NCI-H2227 (cell line): ENCODE measurements around the gene MTG2.

Experiments used
- DNase-seq: peaks from one replicate; lab custom pipeline; 2025; ENCODE audit not compliant: unreplicated experiment; lab: John Stamatoyannopoulos, UW

Gene MTG2

GRCh38 chr20:62232194-62232593 lies 49.4 kb downstream of the MTG2 start:
- no peak for DNase-seq

DNA sequence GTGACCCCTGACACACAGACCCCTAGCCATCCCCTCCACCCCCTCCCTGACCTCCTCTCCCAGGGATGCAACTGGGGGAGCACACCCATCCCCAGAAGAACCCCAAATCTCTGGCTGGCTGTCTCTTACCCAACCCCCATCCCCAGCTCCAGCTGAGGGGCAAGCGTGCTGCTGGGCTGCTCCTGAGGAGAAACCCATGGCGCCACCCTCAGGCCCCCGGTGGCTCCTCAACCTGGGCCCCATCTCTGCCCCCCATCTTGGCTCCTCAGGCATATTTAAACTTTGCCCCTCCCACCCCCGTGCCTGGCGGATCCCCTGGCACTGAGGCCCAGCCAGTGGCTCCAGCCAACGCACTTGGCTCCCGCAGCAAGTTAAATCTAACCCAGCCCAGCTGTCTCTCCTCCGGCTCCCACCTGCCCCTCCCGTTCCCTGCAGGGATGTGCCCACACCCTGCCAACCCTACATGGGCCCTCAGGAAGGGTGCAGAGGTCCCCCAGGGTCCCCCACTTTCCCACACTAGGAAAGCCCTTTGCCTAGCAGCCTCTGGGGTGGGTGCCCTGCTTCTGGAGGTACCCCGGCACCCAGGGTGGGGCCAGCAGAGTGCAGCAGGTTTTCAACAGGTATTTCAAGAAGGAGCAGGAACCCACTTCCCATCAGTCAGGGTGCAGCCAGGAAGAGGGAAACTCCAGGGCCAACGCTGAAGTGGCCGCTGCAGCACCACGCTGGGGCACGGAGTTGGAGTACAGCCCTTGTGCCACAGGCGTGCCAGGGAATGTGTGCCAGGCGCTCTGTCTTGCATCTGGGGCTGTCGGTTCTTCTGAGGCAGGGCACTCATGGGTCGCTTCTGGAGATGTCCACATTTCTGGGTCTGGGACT lies 50.2 kb downstream of the MTG2 start:
- DNase-seq = no peak

DNA sequence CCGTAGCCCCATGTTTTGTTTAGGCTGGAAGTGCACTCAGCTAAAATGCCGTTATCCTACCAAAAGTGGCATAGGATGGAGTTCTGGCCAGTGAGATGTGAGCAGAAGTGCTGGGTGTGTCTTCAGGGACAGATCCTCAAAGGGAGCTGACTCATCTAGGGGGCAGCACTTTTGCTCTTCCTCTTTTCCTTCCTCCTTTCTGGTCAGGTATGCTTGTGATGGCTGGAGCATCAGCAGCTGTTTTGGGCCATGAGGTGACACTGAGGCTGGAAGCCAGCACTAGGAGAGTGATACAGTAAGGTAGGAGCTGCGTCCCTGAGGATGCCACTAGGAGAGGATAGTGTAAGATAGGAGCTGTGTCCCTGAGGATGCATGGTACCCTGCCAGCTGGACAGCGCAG lies 50.9 kb downstream of the MTG2 start:
- no peak for DNase-seq

- peak; percentile 60 for DNase-seq
Measured at GRCh38 chr20:62234339-62234738, 51.5 kb downstream of the MTG2 start.

DNA sequence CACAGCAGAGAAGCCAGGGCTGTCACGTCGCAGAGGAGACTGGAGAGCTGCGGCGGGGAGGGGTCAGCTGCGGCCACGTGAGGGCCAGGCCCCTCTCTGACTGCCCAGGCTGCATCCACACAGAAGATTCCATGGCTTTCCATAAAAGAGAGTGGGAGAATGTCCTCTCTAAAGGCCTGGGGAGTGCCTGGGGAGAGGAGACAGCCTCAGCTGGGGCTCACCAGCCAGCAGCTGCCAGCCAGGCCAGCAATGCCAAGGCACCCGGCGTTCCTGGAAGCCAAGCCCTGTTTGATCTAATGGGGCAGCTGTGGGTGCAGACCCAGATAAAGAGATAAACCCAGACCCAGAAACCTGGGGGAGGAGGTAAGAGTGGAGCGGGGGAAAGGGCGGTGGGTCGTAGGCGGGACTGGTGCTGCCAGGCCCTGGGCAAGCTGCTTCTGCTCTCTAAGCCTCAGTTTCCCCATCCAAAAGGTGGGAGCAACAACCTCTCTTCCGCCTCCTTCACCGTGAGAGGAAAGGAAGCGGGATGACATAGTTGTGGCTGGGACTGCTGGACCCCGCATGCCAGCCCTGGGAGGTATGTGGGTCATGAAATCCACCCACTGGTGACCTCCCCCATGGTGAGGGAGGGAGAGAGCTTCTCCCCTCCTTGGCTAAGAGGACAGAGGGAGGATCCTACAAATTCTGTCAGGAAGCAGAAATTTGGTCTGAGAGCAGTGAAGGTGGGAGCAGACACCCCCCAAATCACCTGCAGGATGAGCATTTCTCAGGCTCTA lies 52.4 kb downstream of the MTG2 start:
- no peak for DNase-seq

- no peak for DNase-seq
Measured at GRCh38 chr20:62235777-62236157, 52.9 kb downstream of the MTG2 start.

DNA sequence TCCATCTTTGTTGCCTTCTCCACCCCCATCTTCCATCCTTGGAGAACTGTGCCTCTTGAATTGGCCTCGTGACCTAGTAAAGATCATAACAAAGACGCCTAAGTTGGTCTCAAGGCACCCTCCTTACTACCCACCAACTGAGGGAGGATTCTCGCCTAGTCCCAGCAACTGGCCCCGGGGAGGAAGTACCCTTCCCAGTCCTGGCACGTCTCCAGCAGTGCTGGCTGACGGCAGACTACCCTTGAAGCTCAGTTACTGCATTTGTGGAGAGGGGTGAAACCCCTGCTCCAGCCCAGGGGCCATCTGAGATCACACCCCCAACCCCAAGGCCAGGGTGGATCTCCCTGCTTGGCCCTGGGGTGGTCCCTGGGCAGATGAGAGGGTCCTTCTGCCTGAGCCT lies 53.4 kb downstream of the MTG2 start:
- DNase-seq = no peak

DNA sequence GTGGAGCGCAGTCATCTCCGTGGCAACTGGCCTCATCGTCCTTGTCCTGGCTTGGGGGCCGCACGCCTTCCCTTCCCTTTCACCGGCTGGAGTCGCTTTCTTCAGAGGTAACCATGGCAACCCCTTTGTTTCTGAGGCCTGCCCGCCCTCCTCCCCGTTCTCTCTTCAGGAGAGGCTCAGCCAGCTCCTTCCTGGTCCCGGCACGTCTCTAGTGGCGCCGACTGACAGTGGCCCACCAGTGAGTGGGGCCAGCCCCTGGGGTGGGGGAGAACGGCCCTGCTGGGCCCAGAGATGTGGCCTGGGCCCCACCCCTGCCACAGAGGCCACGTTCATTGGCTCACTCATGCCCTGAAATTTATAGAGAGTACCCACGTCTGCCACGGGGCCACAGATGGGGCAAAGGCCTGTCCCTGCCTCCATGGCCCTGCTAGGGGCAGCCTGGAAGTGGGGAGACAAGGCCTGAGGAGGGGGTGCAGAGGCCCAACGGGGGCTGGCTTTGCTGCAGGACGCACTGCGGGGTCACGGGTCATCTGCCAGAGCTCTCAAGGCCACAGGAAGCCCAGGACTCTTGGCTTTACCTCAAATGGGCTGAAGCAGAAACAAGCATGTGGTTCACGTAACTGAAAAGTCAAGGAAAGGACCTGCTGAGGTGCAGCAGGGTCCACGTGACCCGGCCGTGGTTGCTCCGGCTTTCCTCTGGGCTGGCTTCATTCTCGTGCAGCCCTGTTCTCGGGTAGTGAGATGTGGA lies 54.1 kb downstream of the MTG2 start:
- peak; percentile 96 for DNase-seq

- DNase-seq = no peak
Measured at GRCh38 chr20:62237514-62237800, 54.6 kb downstream of the MTG2 start.

- DNase-seq = peak; percentile 99
Measured at GRCh38 chr20:62237801-62238568, 55.2 kb downstream of the MTG2 start, which contains the start of gene OSBPL2. OSBPL2 (plus strand) TSS chr20:62238521; CDS start chr20:62256185, 17,664 bp downstream.

DNA sequence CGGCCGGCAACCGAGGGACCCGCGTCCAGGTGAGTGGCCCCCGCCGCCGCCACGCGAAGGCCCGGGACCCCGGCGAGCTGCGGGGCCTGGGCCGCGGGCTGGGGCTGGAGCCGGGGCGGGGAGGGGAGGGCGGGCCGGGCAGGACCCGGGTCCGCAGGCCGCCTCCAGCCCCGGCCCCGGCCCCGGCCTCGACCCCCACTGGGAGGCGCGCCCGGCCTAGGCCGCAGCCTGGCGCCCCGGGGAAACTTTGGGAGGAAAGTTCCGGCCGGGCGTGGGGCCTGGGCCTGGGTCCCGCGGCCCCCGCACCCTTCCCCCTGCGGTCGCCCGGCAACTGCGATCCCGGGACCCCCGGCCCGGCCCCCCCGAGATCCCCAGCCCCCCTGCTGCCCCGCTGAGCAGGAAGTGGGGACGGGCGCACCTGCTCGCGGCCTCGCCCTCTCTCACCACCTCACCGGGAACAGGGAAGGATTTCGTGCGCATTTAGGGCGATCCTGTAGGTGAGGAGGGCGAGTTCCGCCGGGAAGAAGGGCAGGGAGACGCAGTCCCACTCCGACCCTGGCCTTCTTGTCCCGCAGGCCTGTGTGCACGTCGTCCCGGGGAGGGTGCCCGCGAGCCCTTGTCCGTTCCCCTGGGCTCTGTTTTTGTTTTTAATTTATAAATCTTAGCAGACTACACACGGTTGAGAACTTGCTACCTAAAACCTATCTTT lies 55.9 kb downstream of the MTG2 start:
- no peak for DNase-seq

DNA sequence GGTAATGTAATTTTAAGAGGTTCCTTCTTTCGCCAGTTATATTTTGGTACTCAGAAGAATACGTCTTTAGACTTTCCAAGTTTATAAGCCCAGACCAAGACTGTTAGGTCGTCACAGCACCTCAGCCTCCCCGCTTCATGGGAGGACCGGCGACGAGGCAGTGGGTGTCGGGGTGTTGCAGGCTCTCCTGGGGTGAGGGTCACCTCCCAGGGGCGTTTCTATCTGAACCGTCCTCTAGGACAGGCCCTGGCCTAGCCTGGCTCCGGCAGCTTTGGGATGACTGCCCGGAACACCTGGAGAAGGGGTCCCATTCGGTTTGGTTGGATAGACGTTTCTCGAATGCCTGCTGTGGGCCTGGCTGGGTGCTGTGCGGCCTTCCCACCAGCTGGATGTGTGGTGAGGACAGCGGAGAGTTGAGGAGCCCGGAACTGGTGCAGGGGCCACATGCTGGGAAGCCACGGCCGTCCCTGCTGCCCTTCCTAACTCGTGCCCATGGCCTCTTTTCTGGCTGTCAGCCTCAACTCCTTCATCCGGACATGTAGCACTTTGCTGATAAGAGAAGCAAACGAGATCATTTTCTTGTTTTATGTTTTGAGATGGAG lies 56.6 kb downstream of the MTG2 start:
- no peak for DNase-seq

DNA sequence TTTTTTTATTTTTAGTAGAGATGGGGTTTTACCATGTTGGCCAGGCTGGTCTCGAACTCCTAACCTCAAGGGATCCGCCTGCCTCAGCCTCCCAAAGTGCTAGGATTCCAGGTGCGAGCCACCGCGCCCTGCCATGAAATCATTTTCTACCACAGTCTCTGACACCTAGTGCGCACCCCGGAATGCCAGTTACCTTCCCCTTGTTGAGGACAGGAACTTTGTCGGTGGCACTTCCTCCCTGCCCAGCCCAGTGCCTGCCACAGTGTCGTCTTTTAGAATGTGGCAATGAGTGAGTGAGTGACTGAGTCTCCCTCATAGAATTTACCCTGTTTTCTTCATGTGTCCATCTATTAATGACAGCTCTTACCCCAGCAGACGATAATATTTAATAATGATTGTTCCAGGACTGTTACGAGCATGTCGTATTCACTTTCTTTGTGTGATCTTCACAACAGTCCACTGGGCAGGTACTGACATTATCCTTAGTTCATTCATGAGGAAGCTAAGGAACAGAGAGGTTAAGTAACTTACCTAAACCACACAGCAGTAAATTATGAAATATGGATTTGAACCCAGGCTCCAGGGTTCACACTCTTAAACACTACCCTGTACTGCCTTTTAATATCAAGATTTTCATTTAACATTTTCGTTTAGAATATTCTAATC lies 57.3 kb downstream of the MTG2 start:
- no peak for DNase-seq

- DNase-seq = no peak
Measured at GRCh38 chr20:62241506-62241905, 58.7 kb downstream of the MTG2 start.

DNA sequence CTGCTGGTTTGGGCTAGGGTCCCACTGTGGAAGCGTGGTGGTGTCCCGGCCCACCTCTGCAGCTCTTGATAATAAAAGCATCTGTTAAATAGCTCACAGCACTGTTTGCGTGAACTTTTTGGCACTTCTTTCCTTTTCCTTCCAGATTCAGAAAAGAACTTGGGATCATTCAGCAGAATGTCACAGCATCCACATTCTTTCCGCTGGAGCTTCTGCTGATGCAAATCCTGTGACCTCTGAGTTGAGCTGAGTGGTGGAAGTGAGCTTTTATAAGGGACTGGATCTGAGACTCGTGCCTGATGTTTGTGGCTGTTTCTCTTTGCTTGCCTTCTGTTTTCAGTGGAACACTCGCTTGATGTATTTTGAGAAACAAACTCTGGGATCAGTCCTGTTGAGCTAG lies 59.3 kb downstream of the MTG2 start:
- DNase-seq = no peak

DNA sequence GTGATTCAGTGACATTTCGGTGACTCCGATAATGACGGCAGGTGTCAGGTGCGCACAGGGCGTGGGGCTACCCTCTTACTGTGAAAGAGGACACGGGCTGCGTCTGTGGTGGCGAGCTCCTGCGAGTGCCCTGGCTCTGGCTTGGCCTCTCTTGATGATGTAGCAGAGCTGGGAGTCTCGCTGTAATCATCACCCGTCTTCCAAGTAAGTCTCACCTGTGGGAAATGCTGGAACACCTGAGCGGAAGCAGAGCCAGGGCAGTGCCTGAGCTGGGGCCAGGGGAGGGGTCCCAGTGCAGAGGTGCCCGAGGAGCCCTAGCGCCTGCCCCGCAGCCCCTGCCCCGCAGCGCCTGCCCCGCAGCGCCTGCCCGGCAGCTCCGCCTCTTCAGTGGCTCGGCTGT lies 60.3 kb downstream of the MTG2 start:
- DNase-seq = no peak

DNA sequence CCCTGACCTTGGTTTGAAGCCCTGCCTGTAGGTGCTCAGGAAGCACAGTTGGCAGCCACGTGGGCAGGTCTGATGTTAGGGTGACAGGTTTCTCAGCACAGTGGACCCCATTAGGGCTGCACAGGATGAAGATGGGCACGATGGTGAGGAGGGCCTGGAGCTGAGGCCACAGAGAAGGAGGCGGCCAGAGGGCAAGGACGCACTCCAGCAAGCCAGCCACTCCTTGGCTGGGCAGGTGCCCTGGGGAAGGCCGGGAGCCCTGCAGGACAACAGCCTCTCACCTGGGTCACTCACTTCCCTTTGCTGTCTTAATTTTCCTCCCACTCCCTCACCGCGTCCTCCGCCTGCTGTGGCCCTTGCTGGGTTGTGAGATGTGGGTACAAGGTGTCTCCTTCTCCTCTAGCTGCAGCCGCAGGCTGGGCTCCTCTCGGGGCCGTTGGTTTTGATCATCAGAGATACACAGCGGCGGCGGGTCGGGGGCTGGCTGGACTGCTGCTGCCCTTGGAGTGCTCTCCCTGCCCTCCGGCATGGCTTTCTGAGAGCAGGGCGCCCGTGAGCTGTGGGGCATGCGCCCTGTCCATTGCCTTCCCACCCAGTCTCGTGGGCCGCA lies 61.2 kb downstream of the MTG2 start:
- DNase-seq = no peak

DNA sequence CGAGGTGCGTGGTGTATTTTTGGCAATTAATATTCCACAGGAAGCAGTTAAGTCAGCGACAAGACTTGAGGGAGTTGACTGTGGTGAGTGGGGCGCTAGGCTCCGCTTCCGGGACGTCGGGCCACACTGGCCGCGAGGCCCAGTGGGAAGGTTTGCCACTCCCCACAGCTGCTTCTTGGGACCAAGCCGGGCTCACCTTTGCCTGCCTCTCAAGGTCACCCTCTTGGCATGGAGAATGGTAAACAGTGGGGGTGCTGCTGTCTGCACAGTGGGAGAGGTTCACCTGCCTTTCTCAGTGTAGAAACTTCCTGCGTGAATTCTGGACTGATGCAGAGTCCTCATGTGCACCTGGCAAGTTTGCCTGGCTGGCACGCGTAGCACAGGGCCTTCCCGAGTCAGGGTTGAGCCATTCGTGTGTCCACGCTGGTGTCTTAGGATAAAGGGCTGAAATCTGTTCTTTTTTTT lies 61.8 kb downstream of the MTG2 start:
- DNase-seq = no peak

- no peak for DNase-seq
Measured at GRCh38 chr20:62245911-62246280, 63.1 kb downstream of the MTG2 start.
